Activated CD4-positive, alpha-beta T cell treated with anti-CD3 and anti-CD28 coated beads for 36 hours (primary cell): Measurements from ENCODE around the gene LRP4. TPM values are rescaled to one million over a fixed set of nuclear protein-coding genes. Genes with fewer than 3 reads are reported as not detected.

ENCODE experiments used
- ATAC-seq: fragments of 200-7000 bp; cut with Tn5 transposase; one replicate; pipeline ENCODE4 v1.10.0; 2021; ENCODE audit warnings: mild to moderate bottlenecking, moderate library complexity
- CTCF ChIA-PET: fragments of 350-600 bp; sonication (Branson Sonifier 250); formaldehyde crosslinking; loops from one replicate; lab custom pipeline; 2021; ENCODE audit warnings: antibody characterized with exemption; lab: Charles Lee
- POLR2A ChIA-PET: fragments of 350-600 bp; sonication (Branson Sonifier 250); formaldehyde crosslinking; loops from one replicate; lab custom pipeline; 2021; ENCODE audit warnings: antibody characterized with exemption, inconsistent platforms; lab: Charles Lee
- DNase-seq: peaks from one replicate; pipeline ENCODE4 v3.0.0-alpha.2; 2020
- H3K27ac Mint-ChIP-seq: one replicate; pipeline ENCODE4 v1.8.0; 2021; ENCODE audit warnings: mixed read lengths
- H3K27me3 Mint-ChIP-seq: one replicate; pipeline ENCODE4 v1.8.0; 2021; ENCODE audit warnings: mixed read lengths
- H3K36me3 Mint-ChIP-seq: one replicate; pipeline ENCODE4 v1.8.0; 2021; ENCODE audit warnings: low read depth, mixed read lengths
- H3K4me1 Mint-ChIP-seq: one replicate; pipeline ENCODE4 v1.8.0; 2021; ENCODE audit warnings: mixed read lengths
- H3K4me3 Mint-ChIP-seq: one replicate; pipeline ENCODE4 v1.8.0; 2021; ENCODE audit warnings: mild to moderate bottlenecking, moderate library complexity, mixed read lengths
- H3K9me3 Mint-ChIP-seq: one replicate; pipeline ENCODE4 v1.8.0; 2021; ENCODE audit warnings: low read depth, mixed read lengths
- intact Hi-C, 2 experiments: fragments of 100-400 bp; cut with DNase I in 1 of 2; cut with micrococcal nuclease in 1 of 2; formaldehyde crosslinking; loops; one replicate each; pipeline versions ENCODE4 v1.14.2 to v1.15.1; 2022 to 2024; cut with DNase I, micrococcal nuclease
- total RNA-seq, 2 experiments: library from RNA; stranded (reverse); gene quantifications; one replicate each; pipeline ENCODE4 v1.2.3, GENCODE V29; 2021

Gene LRP4
- total RNA-seq, 2 experiments from 2014 or later, result 0.02 to 0.18 TPM

GRCh38 chr11:46894506-46894905, 23.8 kb downstream of the LRP4 start:
- no peaks in the 10 kb centered on the region for H3K36me3 Mint-ChIP-seq
- POLR2A ChIA-PET, result no interaction called here
- DNase-seq (no peak), ATAC-seq (no peak)
- no peak overlapping the region for H3K4me3 Mint-ChIP-seq
- intact Hi-C loops, result no loop called here
- no peaks in the 10 kb centered on the region for H3K9me3 Mint-ChIP-seq
- no peak overlapping the region for H3K27ac Mint-ChIP-seq
- H3K27me3 Mint-ChIP-seq, result no peaks in the 10 kb centered on the region
- CTCF ChIA-PET, result interaction anchor here (0.9 kb wide), 1 partner anchor 48 kb away, joined by 4 read pairs; no protein-coding TSS in a partner anchor
- peaks cover 2% of the 10 kb centered on the region for H3K4me1 Mint-ChIP-seq

GRCh38 chr11:46892838-46893237, 25.5 kb downstream of the LRP4 start:
- H3K4me1 Mint-ChIP-seq, result peaks cover 2% of the 10 kb centered on the region
- intact Hi-C loops, result no loop called here
- H3K4me3 Mint-ChIP-seq, result no peak overlapping the region
- H3K27me3 Mint-ChIP-seq, result no peaks in the 10 kb centered on the region
- ChIA-PET POLR2A (no interaction called here), CTCF (interaction anchor here (0.7 to 4.0 kb wide), 4 partner anchors 12 to 268 kb away, joined by 3 to 29 read pairs (median 3); no protein-coding TSS in a partner anchor)
- ATAC-seq, result no peak
- H3K9me3 Mint-ChIP-seq, result no peaks in the 10 kb centered on the region
- no peak for DNase-seq
- H3K27ac Mint-ChIP-seq, result no peak overlapping the region
- no peaks in the 10 kb centered on the region for H3K36me3 Mint-ChIP-seq

GRCh38 chr11:46892109-46892508, 26.2 kb downstream of the LRP4 start:
- H3K4me3 Mint-ChIP-seq, result no peak overlapping the region
- ChIA-PET POLR2A (no interaction called here), CTCF (interaction anchor here (0.6 to 4.0 kb wide), 4 partner anchors 24 to 268 kb away, joined by 3 to 29 read pairs (median 6); no protein-coding TSS in a partner anchor)
- H3K9me3 Mint-ChIP-seq, result no peaks in the 10 kb centered on the region
- intact Hi-C loops, result no loop called here
- no peak overlapping the region for H3K27ac Mint-ChIP-seq
- no peaks in the 10 kb centered on the region for H3K27me3 Mint-ChIP-seq
- no peak for ATAC-seq
- DNase-seq, result no peak
- no peaks in the 10 kb centered on the region for H3K36me3 Mint-ChIP-seq
- H3K4me1 Mint-ChIP-seq, result peaks cover 2% of the 10 kb centered on the region

- peaks cover 2% of the 10 kb centered on the region for H3K4me1 Mint-ChIP-seq
- H3K27me3 Mint-ChIP-seq, result no peaks in the 10 kb centered on the region
- H3K27ac Mint-ChIP-seq, result no peak overlapping the region
- H3K36me3 Mint-ChIP-seq, result no peaks in the 10 kb centered on the region
- ATAC-seq, result no peak
- ChIA-PET CTCF (interaction anchor here (0.8 to 4.0 kb wide), 6 partner anchors 17 to 343 kb away, joined by 3 to 29 read pairs (median 4); no protein-coding TSS in a partner anchor), POLR2A (interaction anchor here (0.6 kb wide), 1 partner anchor 197 kb away, joined by 4 read pairs; no protein-coding TSS in a partner anchor)
- no peak for DNase-seq
- intact Hi-C loops, result no loop called here
- no peaks in the 10 kb centered on the region for H3K9me3 Mint-ChIP-seq
- H3K4me3 Mint-ChIP-seq, result no peak overlapping the region
Observed at GRCh38 chr11:46890665-46891064, 27.7 kb downstream of the LRP4 start.

- POLR2A ChIA-PET, result no interaction called here
- H3K4me3 Mint-ChIP-seq, result no peak overlapping the region
- H3K9me3 Mint-ChIP-seq, result no peaks in the 10 kb centered on the region
- no peak overlapping the region for H3K27ac Mint-ChIP-seq
- H3K36me3 Mint-ChIP-seq, result no peaks in the 10 kb centered on the region
- ATAC-seq (peak; percentile 86), DNase-seq (peak; percentile 83)
- H3K4me1 Mint-ChIP-seq, result peaks cover 2% of the 10 kb centered on the region
- H3K27me3 Mint-ChIP-seq, result no peaks in the 10 kb centered on the region
- intact Hi-C loops, result loop anchor here (1.0 to 10.0 kb wide), 3 partner anchors 263 to 465 kb away; partner anchors contain the start of gene MYBPC3 (in 1 of the 2)
- CTCF ChIA-PET, result interaction anchor here (0.6 to 4.0 kb wide), 3 partner anchors 23 to 263 kb away, joined by 3 to 29 read pairs (median 4); no protein-coding TSS in a partner anchor
Observed at GRCh38 chr11:46889689-46890475, 28.5 kb downstream of the LRP4 start.

- no peaks in the 10 kb centered on the region for H3K36me3 Mint-ChIP-seq
- CTCF ChIA-PET, result interaction anchor here (0.6 to 2.6 kb wide), 2 partner anchors 256 to 264 kb away, joined by 3 to 20 read pairs; no protein-coding TSS in a partner anchor
- H3K4me1 Mint-ChIP-seq, result peaks cover 2% of the 10 kb centered on the region
- ATAC-seq (no peak), DNase-seq (no peak)
- no peak overlapping the region for H3K27ac Mint-ChIP-seq
- intact Hi-C loops, result loop anchor here (1.0 to 10.0 kb wide), 3 partner anchors 264 to 466 kb away; partner anchors contain the start of gene MYBPC3 (in 1 of the 2)
- H3K27me3 Mint-ChIP-seq, result no peaks in the 10 kb centered on the region
- no peak overlapping the region for H3K4me3 Mint-ChIP-seq
- POLR2A ChIA-PET, result no interaction called here
- H3K9me3 Mint-ChIP-seq, result no peaks in the 10 kb centered on the region
Observed at GRCh38 chr11:46889251-46889650, 29.1 kb downstream of the LRP4 start.

DNA sequence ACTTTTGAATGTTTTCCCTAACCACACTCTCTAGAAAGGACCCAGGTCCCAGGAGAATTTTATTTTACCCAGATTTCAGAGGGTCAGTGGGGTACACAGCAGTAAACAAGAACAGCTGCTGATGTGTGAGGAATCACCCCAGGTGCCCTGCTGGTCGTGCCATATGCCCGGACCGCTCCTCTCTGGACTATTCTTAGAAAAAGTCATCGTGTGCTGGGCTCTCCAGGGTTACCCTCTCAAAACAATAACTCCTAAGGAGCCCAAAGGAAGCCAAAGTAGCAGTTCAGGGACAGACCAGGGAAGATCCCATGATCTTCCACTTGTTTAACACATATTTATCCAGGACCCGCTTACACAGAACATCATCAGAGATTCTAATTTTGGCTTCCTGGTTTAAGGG, 29.7 kb downstream of the LRP4 start:
- Mint-ChIP-seq H3K4me1 (peaks cover 2% of the 10 kb centered on the region), H3K27ac (no peak overlapping the region), H3K9me3 (no peaks in the 10 kb centered on the region), H3K36me3 (no peaks in the 10 kb centered on the region), H3K27me3 (peaks cover 2% of the 10 kb centered on the region), H3K4me3 (no peak overlapping the region)
- intact Hi-C loops, result loop anchor here (1.0 to 10.0 kb wide), 3 partner anchors 265 to 466 kb away; partner anchors contain the start of gene MYBPC3 (in 1 of the 2)
- DNase-seq, result no peak
- ATAC-seq, result no peak
- POLR2A ChIA-PET, result no interaction called here
- CTCF ChIA-PET, result interaction anchor here (0.7 to 2.6 kb wide), 3 partner anchors 62 to 271 kb away, joined by 3 to 20 read pairs (median 3); no protein-coding TSS in a partner anchor

DNA sequence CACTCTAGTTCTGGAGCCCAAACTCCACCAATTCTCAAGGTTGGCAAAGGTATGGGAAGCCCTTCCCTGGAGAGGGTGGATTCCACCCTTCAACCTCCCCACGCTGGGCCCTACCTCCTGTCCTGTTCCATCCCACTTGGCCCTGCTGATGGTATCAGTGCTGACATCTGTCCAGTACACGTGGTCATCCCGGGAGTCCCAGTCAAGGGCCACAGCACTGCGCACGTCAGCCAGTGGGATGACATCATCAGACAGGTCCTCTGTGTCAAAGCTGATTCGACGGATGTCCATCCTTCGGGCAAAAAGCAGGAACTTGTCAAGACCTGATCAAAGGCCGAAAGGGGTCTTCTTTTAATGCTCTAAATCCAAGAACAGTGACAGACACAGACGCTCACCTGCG, 32.1 kb downstream of the LRP4 start:
- Mint-ChIP-seq H3K27ac (no peak overlapping the region), H3K4me3 (no peak overlapping the region), H3K9me3 (no peaks in the 10 kb centered on the region), H3K4me1 (peaks cover 2% of the 10 kb centered on the region), H3K36me3 (no peaks in the 10 kb centered on the region), H3K27me3 (peaks cover 2% of the 10 kb centered on the region)
- ATAC-seq, result no peak
- POLR2A ChIA-PET, result no interaction called here
- intact Hi-C loops, result loop anchor here in 1 of 2 experiments (10.0 kb wide), 1 partner anchor 469 kb away; the partner anchor contains the start of gene MYBPC3
- DNase-seq, result no peak
- CTCF ChIA-PET, result interaction anchor here (0.6 to 2.0 kb wide), 4 partner anchors 31 to 277 kb away, joined by 3 to 5 read pairs (median 4); no protein-coding TSS in a partner anchor

DNA sequence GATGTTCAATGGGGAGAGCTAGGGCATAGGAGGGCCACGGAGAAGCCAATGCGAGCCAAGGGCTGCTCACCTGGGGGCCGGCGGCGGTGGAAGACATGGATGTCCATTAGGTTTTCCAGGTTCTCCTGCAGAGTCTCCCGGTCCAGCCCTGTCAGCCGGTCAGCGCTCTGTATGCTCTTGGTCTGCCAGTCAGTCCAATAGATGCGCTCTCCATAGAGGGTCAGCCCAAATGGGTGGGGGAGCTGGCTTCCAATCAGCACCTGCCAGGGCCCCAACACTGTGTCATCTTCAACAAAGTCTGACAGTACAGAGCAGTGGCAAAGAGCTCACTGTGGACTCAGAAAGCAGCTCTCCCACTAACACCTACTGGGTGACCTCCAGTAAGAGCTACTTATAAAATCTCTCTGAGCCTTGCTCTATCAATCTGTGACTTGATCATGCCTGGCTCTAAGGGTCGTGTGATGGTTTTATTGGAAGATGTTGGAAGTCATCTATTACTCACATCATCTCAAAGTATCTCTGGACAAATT, 39.2 kb downstream of the LRP4 start:
- ATAC-seq (no peak), DNase-seq (no peak)
- POLR2A ChIA-PET, result no interaction called here
- CTCF ChIA-PET, result interaction anchor here (0.5 to 0.8 kb wide), 3 partner anchors 23 to 336 kb away, joined by 3 read pairs; no protein-coding TSS in a partner anchor
- intact Hi-C loops, result no loop called here
- no peak overlapping the region for H3K4me3 Mint-ChIP-seq
- H3K36me3 Mint-ChIP-seq, result no peaks in the 10 kb centered on the region
- H3K4me1 Mint-ChIP-seq, result no peaks in the 10 kb centered on the region
- no peak overlapping the region for H3K27ac Mint-ChIP-seq
- peaks cover 2% of the 10 kb centered on the region for H3K27me3 Mint-ChIP-seq
- no peaks in the 10 kb centered on the region for H3K9me3 Mint-ChIP-seq

- Mint-ChIP-seq H3K4me3 (no peak overlapping the region), H3K27me3 (no peaks in the 10 kb centered on the region), H3K36me3 (no peaks in the 10 kb centered on the region), H3K9me3 (no peaks in the 10 kb centered on the region), H3K27ac (no peak overlapping the region), H3K4me1 (no peaks in the 10 kb centered on the region)
- intact Hi-C loops, result no loop called here
- no peak for ATAC-seq
- CTCF ChIA-PET, result no interaction called here
- DNase-seq, result no peak
- POLR2A ChIA-PET, result interaction anchor here (0.7 kb wide), 1 partner anchor 588 kb away, joined by 4 read pairs; no protein-coding TSS in a partner anchor
Observed at GRCh38 chr11:46877580-46877979, 40.8 kb downstream of the LRP4 start.

GRCh38 chr11:46876471-46876870, 41.9 kb downstream of the LRP4 start:
- ChIA-PET POLR2A (no interaction called here), CTCF (interaction anchor here (0.8 kb wide), 1 partner anchor 277 kb away, joined by 7 read pairs; no protein-coding TSS in a partner anchor)

More at GRCh38 chr11:46876471-46876870, 41.9 kb downstream of the LRP4 start:
- H3K4me3 Mint-ChIP-seq, result no peak overlapping the region
- DNase-seq (no peak), ATAC-seq (no peak)
- H3K4me1 Mint-ChIP-seq, result no peaks in the 10 kb centered on the region
- H3K27me3 Mint-ChIP-seq, result no peaks in the 10 kb centered on the region
- H3K36me3 Mint-ChIP-seq, result no peaks in the 10 kb centered on the region
- no peak overlapping the region for H3K27ac Mint-ChIP-seq
- no peaks in the 10 kb centered on the region for H3K9me3 Mint-ChIP-seq
- intact Hi-C loops, result no loop called here
